Epithelial cell of proximal tubule (primary cell): ENCODE data around the gene SPATA31E1. TPM values are rescaled to one million over a fixed set of nuclear protein-coding genes. Genes with fewer than 3 reads are reported as not detected.

ENCODE experiments used
- DNase-seq: peaks from one replicate; pipeline ENCODE4 v3.0.0-alpha.2; 2011; ENCODE audit warnings: low read depth
- H3K4me3 ChIP-seq: 2 replicates; pipeline ENCODE4 v1.5.1; 2011; ENCODE audit warnings: low read depth, mild to moderate bottlenecking, low read length
- total RNA-seq: library from RNA; depleted of rRNA; stranded (reverse); fragments of >200 nt; gene quantifications from 2 replicates; pipeline ENCODE4 v1.2.3, GENCODE V29; 2015
- TF ChIP-seq, protein P1 (sequence below): conservative IDR thresholded peaks from 2 replicates; pipeline ENCODE4 v1.5.1; 2012; ENCODE audit warnings: low read depth, mild to moderate bottlenecking, low read length

SPATA31E1 gene
- total RNA-seq, 1 donor from 2014 or later: not detected

DNA sequence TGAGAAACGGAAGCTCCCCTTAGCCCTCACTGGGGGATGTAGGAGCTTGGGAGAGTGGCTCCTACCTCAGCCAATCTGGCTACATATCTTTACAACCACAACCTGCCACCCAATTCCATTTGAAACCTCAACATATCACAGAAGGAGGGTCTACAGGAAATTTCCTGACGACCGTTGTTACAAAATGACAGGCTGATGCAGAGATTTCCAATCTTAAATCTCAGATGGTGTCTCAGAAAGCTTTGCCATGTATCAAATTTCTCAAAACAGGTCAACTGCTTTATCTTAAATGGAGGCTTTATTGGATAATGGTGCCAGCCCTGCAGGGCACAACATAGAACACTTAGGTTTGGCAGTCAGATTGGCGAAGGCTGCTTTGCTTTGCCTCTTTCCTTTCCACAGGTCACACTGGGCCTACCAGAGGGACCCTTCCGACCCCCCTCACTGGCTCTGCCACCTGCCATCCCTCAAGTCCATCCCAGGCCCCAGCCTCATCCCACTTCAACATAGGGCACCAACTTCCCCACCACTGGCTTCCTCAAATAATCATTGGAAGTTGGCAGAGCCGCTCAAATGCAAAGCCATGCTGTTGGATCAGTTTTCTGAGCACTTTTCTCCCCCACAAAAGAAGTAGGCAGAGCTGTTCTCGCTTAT lies 11.1 kb upstream of the SPATA31E1 start:
- DNase-seq: no peak
- no peak overlapping the region for H3K4me3 ChIP-seq
- TF ChIP-seq, protein P1, sequence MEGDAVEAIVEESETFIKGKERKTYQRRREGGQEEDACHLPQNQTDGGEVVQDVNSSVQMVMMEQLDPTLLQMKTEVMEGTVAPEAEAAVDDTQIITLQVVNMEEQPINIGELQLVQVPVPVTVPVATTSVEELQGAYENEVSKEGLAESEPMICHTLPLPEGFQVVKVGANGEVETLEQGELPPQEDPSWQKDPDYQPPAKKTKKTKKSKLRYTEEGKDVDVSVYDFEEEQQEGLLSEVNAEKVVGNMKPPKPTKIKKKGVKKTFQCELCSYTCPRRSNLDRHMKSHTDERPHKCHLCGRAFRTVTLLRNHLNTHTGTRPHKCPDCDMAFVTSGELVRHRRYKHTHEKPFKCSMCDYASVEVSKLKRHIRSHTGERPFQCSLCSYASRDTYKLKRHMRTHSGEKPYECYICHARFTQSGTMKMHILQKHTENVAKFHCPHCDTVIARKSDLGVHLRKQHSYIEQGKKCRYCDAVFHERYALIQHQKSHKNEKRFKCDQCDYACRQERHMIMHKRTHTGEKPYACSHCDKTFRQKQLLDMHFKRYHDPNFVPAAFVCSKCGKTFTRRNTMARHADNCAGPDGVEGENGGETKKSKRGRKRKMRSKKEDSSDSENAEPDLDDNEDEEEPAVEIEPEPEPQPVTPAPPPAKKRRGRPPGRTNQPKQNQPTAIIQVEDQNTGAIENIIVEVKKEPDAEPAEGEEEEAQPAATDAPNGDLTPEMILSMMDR: no peak

DNA sequence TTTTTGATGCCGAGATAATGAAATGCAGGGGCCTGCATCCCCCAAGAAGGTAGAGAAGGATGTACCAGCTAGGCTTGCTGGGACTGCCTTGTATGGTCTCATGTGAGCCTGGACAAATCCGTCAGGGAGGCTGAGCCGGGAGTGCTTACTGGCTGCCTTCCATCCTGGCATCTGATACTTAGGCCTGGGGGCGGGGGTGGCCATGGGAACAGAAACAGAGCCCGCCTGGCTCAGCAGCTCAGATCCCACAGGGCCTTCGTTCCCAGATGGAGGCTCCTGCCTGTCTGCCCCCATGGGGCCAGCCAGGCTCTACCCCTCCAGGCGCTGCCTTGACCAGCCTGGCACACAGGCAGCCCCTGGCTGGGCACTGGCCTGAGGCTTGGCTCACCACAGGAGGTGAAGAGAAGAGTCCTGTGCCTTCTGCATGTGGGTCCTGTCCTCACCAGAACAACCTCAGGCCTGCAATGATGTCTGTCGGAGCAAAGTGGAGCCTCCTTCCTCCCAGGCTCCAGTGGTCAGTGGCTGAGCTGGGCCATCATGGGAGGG lies 10.5 kb upstream of the SPATA31E1 start:
- TF ChIP-seq, protein P1: no peak
- DNase-seq: no peak
- no peak overlapping the region for H3K4me3 ChIP-seq

DNA sequence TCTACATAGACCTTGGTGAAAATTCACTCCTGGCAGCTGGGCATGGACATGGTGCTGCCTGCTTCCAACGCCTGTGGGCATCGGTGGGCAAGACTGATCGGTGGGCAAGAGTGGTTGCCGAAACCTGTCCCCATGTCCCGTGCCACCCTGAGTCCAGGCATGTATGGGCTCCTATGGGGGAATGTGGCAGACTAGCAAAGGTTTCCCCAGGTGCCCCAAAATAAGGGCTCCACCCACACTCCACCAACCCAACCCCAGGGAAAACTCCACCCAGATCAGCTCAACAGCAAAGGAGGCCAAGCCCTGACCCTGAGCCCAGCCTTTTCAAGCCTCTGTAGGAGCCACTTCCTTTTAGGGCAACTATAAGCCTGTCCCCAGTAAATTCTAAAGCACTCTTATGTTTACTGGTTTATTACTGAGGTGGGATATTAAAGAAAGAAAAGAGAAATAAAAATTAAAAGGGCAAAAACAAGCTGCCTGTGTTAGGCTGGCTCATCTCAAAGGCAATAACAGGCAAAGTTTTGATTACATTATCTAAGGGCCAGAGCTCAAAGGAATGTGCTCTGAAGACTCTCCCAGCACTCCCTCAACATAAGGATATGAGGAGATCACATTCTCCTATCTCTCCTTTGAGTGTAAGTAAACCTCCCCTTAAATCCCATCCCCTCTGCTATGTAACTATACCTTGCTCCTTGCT lies 8.9 kb upstream of the SPATA31E1 start:
- DNase-seq: no peak
- TF ChIP-seq, protein P1: no peak
- H3K4me3 ChIP-seq: no peak overlapping the region

DNA sequence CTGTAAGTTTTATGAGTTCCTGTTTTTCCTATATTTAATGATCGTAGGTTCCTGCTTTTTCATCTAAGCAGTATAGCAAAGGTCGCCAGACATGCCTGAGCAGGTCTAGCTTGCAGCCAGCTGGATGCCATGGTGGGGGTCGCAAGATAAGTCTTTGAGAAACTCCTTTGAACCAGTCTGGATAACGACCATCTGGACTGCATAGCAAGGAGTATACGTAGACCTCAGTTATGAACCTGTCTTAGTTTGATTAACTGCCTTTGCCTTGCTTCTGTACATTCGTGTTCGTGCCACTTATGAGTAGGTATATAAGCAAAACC lies 8.4 kb upstream of the SPATA31E1 start:
- H3K4me3 ChIP-seq: no peak overlapping the region
- DNase-seq: no peak
- TF ChIP-seq, protein P1: no peak

DNA sequence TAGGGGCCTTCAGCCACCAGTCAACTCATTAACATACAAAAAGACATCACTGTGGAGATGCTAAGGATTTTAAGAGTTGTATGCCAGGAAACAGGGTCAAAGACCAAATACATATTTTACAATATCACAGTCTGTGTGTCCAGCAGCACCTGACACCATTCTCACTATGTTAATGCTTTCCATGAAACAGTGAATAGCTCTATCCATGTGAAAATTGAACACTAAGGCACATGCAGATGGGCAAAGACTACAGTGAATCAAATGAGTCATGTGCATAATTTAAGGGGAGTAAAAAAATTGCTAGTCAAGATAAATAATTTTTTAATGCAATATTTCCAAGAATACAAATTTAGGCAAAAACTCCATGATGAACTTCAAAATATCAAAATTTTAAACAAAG lies 7.6 kb upstream of the SPATA31E1 start:
- H3K4me3 ChIP-seq: no peak overlapping the region
- DNase-seq: no peak
- TF ChIP-seq, protein P1: no peak

DNA sequence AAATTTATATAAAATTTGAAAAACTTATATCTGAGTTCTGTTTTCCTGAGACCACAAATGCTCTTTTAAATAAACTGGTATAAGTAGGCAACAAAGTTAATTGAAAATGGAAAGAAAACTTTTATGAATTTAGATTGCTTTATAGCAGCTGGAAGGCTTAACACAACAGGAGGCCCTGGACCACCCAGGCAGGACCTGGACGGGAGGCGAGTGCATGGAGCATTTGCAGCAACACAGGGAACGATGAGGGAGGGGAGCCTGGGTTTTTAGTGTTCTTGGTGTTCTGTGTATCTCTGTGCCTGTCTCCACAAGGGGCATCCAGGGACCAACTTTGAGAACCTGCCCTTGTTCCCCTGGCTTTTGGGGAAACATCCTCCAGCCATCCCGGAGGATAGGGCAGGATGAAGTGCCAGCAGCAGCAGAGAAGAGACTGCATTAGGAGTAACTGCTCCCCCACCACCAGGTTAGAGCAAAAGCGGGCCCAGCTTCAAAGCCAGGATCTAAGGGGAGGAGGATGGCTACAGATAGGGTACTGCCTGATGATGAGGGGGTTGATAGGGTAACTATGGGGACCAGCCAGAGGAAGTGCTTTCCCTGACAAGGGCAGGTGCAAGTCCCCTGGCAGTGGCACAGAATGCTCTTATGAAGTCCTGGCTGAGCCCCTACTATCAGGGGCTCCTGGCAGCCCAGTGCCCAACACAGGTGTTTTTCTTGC lies 6.7 kb upstream of the SPATA31E1 start:
- TF ChIP-seq, protein P1: no peak
- H3K4me3 ChIP-seq: no peak overlapping the region
- DNase-seq: no peak
